Hematopoietic multipotent progenitor cell treated with erythropoietin and hydrocortisone succinate and interleukin-3 and kit ligand, for 4 days (in vitro differentiated cells): ENCODE results near the gene POR.
"Not testable (repeated sequence)": the region's sequence is repeated elsewhere in the genome, so short reads cannot be mapped to it uniquely, and the experiment has no call there.

Experiments
- DNase-seq: peaks from one replicate; pipeline ENCODE4 v3.0.0-alpha.2; 2015

POR gene

DNA sequence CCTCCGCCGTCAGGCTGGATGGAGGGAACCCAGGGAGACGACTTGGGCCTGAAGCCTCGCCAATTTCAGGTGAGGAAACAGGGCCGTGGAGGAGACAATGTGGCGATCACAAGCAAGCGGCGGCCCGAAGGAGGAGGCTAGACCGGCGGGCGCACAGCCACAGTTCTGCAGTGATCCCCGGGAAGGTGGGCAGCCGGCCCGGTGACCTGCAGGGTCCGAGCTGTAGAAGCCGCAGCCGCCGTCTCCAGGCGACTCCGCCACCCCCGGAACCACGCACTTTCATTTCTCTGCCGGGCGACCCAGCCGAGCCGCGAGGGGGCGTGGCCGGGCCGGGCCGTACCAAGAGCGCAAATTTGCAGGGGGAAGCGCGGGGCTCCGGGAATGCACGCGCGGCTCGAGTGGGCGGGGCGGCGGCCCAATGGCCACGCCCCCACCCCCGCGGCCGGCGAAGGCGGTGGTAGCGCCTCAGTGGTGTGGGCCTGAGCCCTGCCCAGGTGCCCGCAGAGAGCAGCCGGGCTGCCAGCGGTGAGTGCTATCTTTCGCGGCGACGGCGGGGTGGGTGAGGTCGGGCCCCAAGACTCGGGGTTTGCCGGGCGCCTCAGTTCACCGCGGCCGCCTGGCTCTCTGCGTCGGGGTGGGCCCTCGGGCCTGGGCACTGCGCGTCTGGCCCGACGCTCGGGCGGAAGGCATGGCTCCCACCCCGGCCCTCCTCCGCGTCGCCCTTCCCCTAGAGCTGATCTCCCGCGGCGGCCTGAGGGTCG, at the start of gene POR:
Gene POR, plus strand, starts transcription at position 501 of the 761 bp plus-strand sequence. CDS start 38,847 bp downstream, outside the sequence.
- DNase-seq: peak; percentile 95

DNA sequence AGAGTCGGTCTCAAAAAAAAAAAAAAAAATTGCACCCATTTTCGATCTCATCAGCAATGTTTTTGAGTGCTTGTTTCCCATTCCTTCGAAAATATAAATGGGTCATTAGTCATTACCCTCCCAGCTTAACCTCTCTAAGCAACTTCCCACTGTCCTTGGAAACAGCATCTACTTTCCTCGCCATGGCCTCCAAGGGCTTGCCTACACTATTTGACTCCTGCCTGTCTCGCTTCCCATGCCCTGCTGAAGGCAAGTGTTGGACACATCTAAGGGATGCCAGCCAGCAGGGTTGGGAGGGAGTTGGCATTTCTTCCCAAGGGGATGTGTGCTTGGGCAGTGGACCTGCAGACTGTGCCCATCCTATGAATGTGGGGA, 48.9 kb upstream of the POR start:
- no peak for DNase-seq

- DNase-seq: peak; percentile 80
These were observed 48.2 kb upstream of the POR start for GRCh38 chr7:75866489-75867389.

DNA sequence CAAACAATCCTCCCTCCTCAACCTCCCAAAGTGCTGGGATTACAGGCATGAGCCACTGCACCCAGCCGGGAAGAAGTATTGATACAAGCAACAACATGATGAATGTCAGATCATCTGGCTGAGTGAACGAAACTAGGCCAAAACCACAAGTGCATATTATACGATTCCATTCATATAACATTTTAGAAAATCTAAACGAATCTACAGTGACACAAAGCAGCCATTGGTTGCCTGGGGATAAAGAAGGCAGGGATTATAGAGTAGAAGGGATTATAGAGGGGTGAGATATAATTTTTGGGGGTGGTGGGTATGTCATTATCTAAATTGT, 47.6 kb upstream of the POR start:
- DNase-seq: no peak

- no peak for DNase-seq
These were observed 46.8 kb upstream of the POR start for GRCh38 chr7:75868153-75868552.

DNA sequence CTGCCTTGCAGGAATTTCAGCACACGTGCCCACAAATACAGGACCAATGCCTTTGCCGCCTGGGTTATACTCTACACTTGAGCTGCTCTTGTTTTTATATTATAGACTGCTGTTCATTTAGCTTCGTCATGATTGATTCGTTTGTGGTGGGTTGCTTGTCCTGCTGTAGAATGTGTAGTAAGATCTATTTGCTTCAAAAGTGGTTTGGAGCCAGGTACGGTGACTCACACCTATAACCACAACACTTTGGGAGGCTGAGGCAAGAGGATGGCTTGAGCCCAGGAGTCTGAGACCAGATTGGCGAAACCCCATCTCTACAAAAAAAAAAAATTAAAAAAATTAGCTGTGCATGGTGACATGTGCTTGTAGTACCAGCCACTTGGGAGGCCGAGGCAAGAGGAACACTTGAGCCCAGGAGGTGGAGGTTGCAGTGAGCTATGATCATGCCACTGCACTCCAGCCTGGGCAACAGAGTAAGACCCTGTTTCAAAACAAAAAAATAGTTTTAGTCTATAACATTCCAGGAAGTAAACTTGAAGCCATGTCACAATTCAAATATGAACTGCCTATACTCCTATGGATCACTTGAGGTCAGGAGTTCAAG, 45.1 kb upstream of the POR start:
- no peak for DNase-seq

- DNase-seq: no peak
These were observed 44.3 kb upstream of the POR start for GRCh38 chr7:75870557-75871161.

DNA sequence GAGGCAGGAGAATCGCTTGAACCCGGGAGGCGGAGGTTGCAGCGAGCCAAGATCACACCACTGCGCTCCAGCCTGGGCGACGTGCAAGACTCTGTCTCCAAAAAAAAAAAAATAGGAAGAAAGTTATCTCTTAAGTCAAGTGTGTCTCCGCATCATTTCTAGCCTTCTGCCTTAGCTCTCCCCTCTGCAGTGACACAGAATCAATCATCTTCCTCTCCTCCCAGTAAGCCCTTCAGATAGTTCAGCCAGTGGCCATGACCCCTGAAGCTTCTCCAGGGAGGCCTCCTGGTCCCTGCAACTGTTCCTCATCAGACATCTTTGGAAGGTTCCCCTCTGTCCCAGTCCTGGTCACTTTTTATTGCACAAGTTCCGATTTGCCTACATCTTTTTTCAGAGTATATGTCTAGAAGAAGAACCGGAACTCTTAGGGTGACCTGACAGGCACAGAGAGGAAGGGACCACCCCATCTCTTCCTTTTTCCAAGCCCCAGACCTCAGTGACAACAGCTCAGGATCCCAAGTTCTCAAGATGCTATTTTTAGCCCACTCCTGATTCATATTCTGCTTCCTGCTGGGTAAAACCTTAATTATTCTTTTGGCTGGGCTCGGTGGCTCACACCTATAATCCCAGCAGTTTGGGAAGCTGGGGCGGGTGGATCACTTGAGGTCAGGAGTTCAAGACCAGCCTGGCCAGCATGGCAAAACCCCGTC, 42.7 kb upstream of the POR start:
- DNase-seq: no peak

- DNase-seq: not testable (repeated sequence)
These were observed 40.8 kb upstream of the POR start for GRCh38 chr7:75874180-75874579.

DNA sequence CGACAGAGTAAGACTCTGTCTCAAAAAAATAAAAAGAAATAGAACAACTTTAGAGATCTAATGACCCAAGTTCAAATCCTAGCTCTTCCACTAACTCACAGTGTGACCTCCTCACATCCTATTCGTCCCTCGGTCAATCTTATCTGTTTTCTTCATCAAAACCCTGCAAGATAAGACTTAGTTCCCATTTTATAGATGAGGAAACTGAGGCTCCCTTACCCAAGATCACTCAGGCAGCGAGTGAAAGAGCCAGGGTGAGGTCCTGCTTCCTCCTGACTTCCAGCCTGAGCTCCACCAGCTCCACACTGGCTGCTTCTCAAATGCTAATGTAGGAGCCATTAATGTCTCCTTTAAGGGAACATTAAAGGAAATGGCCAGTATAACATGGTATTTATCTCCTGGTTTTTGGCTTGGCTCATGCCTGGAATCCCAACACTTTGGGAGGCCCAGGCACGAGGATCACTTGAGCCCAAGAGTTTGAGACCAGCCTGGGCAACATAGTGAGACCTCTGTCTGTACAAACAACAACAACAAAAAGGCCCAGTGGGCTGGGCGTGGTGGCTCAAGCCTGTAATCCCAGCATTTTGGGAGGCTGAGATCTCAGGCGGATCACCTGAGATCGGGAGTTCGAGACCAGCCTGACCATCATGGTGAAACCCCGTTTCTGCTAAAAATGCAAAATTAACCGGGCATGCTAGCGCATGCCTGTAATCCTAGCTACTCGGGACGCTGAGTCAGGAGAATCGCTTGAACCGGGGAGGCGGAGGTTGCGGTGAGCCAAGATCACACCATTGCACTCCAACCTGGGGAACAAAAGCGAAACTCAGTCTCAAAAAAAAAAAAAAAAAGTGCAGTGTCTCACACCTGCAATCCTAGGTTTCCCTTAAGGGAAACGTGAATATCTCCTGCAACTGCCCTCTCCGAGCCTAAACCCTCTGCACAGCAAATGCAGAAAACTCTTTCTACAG, 39.6 kb upstream of the POR start:
- no peak for DNase-seq

DNA sequence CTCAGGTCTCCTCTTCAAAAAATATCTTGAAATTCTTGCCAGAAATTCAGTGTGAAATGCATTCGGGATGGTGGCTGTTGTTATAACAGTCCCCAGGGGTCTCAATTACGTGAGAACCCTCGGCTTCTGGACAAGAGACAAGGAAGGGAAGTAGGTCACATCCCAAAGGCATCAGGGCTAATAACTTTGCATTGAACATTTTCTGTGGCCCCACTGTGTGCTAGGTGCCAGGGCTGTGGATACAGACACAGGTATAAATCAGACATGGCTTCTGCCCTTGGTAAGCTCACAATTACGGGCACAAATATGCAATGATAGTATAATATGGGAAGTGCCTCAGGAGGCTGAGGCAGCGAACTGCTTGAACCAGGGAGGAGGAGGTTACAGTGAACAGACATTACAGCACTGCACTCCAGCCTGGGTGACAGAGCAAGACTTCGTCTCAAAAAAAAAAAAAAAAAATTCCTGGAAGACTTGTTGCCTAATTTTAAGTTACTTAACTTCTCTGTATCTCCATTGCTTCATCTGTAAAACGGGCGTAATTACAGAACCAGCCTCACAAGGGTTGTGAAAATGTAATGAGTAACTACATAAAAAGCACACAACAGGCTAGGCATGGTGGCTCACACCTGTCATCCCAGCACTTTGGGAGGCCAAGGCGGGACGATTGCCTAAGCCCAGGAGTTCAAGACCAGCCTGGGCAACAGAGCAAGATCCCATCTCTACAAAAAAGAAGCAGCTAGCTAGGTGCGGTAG, 38.7 kb upstream of the POR start:
- peak; percentile 59 for DNase-seq

DNA sequence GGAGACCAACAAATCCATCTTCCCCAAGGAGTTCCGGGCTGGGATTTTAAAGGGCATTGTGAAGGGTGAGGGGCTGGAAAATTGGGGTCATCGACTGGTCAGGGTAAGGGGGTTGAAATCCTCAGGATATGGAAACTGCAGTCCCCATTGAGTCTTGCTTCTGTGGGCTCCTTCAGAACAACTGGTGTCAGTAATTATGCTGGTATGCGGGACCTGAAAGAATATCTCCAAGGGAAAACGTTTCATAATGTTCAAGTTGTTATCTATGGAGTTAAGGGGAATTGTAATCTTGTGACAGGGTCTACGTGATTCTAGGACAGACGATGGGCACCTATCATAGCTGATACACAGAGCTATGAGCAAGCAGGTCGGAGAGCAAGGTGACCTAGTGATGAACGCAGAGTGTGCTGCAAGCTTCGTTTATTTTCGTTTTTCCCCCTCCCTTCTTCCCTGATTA, 36.6 kb upstream of the POR start:
- DNase-seq: no peak

- DNase-seq: peak; percentile 97
These were observed 36.0 kb upstream of the POR start, which contains the start of gene RHBDD2 for GRCh38 chr7:75878769-75879611. Gene RHBDD2 (plus strand): TSS chr7:75879034. CDS start chr7:75879083, 49 bp downstream.

GRCh38 chr7:75879771-75880184, 35.2 kb upstream of the POR start:
- peak; percentile 86 for DNase-seq

GRCh38 chr7:75880242-75880641, 34.7 kb upstream of the POR start:
- no peak for DNase-seq

GRCh38 chr7:75881436-75882095, 33.4 kb upstream of the POR start:
- no peak for DNase-seq

DNA sequence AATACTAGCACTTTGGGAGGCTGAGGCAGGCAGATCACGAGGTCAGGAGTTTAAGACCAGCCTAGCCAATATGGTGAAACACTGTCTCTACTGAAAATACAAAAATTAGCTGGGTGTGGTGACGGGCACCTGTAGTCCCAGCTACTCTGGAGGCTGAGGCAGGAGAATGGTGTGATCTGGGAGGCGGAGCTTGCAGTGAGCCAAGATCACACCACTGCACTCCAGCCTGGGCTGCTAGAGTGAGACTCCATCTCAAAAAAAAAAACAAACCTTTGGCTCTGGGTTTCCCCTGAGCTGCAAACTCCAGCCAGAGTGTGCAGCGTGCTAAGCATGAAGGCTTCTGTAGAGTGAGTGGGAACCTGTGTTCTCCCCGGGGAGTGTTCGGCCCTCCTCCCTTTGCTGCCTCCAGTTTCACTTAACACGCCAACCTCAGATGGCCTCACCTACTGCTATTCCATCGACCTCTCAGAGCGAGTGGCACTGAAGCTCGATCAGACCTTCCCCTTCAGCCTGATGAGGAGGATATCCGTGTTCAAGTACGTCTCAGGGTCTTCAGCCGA, 31.6 kb upstream of the POR start:
- DNase-seq: not testable (repeated sequence)

DNA sequence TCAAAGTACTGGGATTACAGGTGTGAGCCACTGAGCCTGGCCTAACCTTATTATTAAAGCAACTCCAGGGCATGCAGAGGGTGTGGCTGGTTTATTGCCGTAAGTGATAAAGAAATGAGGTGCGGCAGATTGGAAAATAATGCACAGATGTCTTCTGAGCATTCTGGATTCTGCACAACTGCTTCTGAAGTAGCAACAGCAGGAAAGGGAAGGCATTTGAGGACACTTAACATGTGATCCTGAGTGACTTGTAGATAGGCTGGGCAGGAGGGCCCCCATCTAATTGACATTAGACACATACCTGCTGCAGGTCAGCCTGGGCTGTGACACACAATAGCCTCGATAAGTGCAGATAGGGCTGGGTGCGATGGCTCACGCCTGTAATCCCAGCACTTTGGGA, 30.5 kb upstream of the POR start:
- DNase-seq: peak; percentile 39

DNA sequence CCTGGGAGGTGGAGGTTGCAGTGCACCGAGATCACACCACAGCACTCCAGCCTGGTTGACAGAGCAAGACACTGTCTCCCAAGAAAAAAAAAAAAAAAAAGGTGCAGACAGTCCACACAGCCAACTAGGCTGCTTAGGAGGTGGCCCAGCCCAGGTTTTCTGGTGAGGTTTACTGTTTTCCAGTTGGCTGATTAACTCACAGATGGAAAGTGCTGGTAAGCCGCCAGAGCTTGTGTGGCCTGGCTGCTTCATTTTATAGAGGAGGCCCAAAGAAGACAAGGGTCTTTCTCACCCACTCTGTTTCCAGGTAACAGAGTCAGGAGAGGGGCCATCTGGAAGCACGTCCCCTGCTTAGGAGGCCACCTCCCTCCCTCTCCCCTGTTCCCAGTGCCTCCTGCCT, 29.9 kb upstream of the POR start:
- no peak for DNase-seq
